Activated naive CD4-positive, alpha-beta T cell treated with anti-CD3 and anti-CD28 coated beads, Interleukin-2, amount 50 U/mL, for 24 hours (primary cell): ENCODE measurements around the gene PNMA8A.

Experiments
- H3K27ac Mint-ChIP-seq: one replicate; pipeline ENCODE4 v1.8.0; 2021; ENCODE audit warnings: mild to moderate bottlenecking, mixed read lengths
- H3K27me3 Mint-ChIP-seq: one replicate; pipeline ENCODE4 v1.8.0; 2021; ENCODE audit warnings: mixed read lengths
- H3K36me3 Mint-ChIP-seq: one replicate; pipeline ENCODE4 v1.8.0; 2021; ENCODE audit warnings: mixed read lengths
- H3K4me1 Mint-ChIP-seq: one replicate; pipeline ENCODE4 v1.8.0; 2021; ENCODE audit warnings: mixed read lengths
- H3K4me3 Mint-ChIP-seq: one replicate; pipeline ENCODE4 v1.8.0; 2021; ENCODE audit warnings: mild to moderate bottlenecking, mixed read lengths
- H3K9me3 Mint-ChIP-seq: one replicate; pipeline ENCODE4 v1.8.0; 2021; ENCODE audit warnings: mixed read lengths

PNMA8A gene

DNA sequence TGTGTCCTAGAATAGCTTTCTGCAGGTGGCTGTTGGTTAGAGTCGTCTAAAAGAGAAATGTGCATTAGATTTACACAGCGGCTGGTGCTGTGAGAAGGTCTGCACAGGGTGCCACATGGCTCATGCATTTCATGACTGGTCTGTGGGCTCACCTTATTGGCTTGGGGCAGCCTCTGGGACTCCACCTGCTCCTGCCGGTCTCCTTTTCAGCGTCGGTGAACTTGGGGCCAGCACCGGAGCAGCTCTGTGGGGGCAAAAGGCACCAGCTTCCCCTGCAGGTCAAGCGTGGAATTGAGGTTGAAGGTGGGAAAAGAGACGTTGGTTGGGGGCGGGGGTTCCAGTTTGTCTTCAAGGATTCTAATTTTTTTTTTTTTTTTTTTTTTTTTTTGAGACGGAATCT, 39.5 kb downstream of the PNMA8A start:
- Mint-ChIP-seq H3K27ac (no peak overlapping the region), H3K27me3 (peaks cover 35% of the 10 kb centered on the region), H3K4me3 (no peak overlapping the region), H3K36me3 (no peaks in the 10 kb centered on the region), H3K9me3 (no peaks in the 10 kb centered on the region), H3K4me1 (peaks cover 19% of the 10 kb centered on the region)

DNA sequence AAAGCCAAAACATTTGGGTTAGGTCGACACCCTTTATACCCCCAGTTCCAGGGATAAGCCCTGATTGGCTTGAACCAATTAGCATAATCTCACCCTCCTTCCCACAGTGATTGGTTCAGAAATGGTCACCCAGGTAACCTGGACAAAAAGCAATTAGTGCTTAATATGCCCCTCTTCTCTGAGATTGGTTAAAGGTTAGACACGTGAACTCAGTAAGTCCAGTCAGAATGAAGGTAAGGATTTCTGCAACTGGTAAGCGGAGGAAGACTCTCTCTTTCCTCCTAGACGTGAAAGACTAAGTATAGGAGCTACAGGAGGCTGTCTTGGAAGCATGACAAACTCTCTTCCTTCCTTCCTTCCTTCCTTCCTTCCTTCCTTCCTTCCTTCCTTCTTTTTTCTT, 41.4 kb downstream of the PNMA8A start:
- Mint-ChIP-seq H3K4me1 (peaks cover 29% of the 10 kb centered on the region), H3K9me3 (no peaks in the 10 kb centered on the region), H3K27ac (peak overlapping the region; percentile 18), H3K36me3 (no peaks in the 10 kb centered on the region), H3K4me3 (peak overlapping the region; percentile 37), H3K27me3 (peaks cover 39% of the 10 kb centered on the region)

DNA sequence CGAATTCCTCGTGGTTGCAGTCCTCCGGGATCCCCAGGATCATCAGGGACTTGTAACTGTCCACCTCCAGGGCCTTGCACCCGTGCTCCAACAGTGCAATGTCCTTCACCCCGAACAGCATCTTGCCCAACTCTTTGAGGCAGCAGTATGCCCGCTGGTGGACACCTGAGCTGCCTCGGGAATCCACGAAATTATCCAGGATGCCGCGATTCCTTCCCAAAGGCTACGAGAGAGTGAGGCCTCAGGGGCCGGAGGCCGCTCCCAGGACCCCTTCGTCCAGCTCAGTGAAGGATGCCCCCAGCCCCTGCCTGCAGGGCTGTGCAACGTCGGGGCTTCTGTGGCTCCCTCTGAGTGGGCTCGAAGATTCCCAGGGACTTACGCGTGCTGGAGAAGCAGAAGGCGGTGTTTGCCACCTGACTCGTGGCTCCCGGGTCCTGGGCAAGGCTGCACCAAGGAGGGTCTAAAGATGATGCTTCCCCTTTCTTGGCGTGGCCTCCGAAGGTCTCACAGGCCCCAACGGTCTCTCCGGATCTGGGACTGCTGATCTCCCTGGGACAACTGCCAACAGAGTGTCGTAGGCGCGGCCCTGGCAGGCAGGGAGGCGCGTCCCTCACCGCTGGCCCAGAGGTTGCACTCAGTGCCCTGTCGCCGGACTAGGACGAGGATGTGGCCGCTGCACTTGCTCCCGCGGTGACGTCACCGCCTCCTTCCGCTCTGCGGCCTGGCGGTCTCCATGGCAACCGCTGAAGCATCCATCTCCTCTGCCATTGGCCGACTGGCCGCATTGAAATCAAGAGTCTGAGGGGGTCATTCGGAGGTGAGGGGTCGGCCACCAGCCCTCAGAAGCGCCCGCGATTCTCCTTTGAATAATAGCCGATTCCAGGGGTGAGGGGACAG, 42.9 kb downstream of the PNMA8A start, which contains the start of gene PNMA8C:
Gene PNMA8C, minus strand, starts transcription at position 698 of the 897 bp plus-strand sequence. Its CDS starts 577 bp downstream, at position 121.
- peak within 1 kb of the TSS; percentile 83 for H3K4me3 Mint-ChIP-seq
- H3K27me3 Mint-ChIP-seq = peaks cover 36% of the 10 kb centered on the region
- peaks cover 29% of the 10 kb centered on the region for H3K4me1 Mint-ChIP-seq
- no peak within 1 kb of the TSS for H3K27ac Mint-ChIP-seq
- no peaks in the 10 kb centered on the region for H3K36me3 Mint-ChIP-seq
- no peaks in the 10 kb centered on the region for H3K9me3 Mint-ChIP-seq

DNA sequence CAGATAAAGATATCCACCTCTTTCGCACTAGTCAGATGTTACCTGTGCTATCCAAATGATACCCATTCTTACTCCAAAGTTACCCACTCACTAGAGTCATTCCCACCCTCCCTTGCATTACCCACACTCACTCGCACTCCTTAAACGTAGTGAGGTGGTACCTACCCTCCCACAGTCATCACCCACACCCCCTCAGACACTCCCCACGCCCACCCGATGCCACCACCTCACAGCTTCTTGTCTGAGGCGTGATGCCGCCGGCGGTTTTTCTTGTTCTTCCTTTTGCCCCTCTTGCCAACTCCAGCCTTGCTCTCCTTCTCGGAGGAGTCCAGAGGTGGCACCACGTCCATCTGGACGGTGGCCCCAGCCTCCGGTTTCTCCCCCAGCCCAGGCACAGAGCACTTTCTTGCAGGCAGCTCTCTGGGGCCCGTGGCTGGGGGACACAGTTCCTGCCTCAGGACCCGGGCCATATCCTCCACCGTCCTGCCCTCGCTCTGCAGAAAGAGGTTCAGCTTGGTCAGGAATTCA, 43.8 kb downstream of the PNMA8A start:
- H3K4me3 Mint-ChIP-seq = peak overlapping the region; percentile 83
- H3K27ac Mint-ChIP-seq = no peak overlapping the region
- H3K4me1 Mint-ChIP-seq = peaks cover 29% of the 10 kb centered on the region
- no peaks in the 10 kb centered on the region for H3K9me3 Mint-ChIP-seq
- peaks cover 39% of the 10 kb centered on the region for H3K27me3 Mint-ChIP-seq
- H3K36me3 Mint-ChIP-seq = no peaks in the 10 kb centered on the region

DNA sequence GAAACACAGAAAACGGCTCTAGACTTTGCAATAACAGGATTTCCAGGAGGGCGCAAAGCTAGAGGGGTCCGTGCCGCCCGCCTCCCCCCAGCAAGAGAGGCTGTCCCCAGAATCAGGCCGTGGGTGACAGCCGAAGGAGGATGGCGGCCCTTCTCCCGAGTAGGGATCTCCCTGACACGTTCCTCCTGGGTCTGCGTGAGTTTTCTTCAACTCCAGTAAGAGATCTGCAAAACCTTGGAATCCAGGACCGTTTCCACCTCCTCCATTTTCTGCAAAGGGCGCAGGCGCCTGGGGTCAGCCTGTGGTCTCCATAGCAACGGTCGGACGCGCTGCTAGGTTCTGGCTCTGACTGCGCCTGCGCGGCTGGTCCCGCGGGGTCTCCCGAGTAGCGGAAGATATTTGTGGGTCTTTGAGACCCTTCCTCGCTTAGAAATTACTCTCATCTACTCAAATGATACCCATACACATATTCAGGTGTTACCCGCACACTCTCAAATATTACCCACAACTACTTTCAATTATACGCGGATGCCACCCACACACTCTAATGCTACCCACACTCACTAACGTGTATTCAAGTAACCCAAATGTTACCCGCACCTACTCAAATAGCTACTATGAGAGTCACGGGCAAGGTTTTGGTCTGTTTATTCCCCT, 44.7 kb downstream of the PNMA8A start:
- Mint-ChIP-seq H3K27me3 (peaks cover 39% of the 10 kb centered on the region), H3K4me3 (peak overlapping the region; percentile 83), H3K9me3 (no peaks in the 10 kb centered on the region), H3K4me1 (peaks cover 29% of the 10 kb centered on the region), H3K36me3 (no peaks in the 10 kb centered on the region), H3K27ac (peak overlapping the region; percentile 82)

DNA sequence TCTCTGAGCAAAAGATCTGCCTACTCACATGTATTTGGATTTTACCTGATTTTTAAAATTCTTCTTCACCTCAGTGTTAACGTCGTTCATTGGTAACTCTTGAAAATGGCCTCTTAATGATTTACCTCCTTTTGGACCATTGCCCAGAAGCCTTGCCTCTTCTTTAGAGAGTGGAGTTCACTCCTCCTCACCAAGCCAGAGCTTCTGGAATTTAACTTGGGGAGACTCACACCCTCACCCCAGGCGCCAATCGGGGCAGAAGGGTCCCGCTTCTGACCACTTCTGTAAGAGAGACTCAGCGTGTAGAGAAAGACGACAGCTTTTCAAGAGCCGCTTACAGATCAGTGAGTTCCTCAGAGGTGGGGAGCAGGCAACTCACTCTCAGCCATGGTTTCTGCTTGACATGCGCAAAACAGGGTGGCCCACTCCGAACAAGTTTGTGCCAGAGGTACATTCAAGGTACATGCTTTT, 45.3 kb downstream of the PNMA8A start:
- H3K27ac Mint-ChIP-seq = no peak overlapping the region
- H3K9me3 Mint-ChIP-seq = no peaks in the 10 kb centered on the region
- peak overlapping the region; percentile 83 for H3K4me3 Mint-ChIP-seq
- H3K27me3 Mint-ChIP-seq = peaks cover 38% of the 10 kb centered on the region
- peaks cover 29% of the 10 kb centered on the region for H3K4me1 Mint-ChIP-seq
- H3K36me3 Mint-ChIP-seq = no peaks in the 10 kb centered on the region

DNA sequence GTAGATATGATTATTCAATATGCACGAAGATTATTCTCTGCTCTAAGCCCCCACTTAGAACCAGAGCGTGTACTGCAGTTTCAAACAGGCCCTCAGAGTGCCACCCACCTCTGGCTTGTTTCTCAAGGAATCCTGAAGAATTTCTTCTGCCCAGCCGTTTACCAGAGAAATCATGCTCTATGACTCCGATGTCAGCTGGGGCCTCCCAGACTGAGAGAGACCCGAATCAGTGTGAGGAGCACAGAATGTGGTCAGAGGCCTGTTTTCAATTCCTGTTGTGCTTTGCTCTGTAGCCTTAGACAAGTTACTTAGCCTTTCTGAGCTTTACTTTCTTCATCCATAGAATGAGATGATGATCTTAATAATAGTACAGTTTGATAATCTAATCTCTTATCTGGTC, 48.2 kb downstream of the PNMA8A start:
- no peak overlapping the region for H3K27ac Mint-ChIP-seq
- H3K4me1 Mint-ChIP-seq = peaks cover 18% of the 10 kb centered on the region
- H3K27me3 Mint-ChIP-seq = peaks cover 34% of the 10 kb centered on the region
- H3K36me3 Mint-ChIP-seq = no peaks in the 10 kb centered on the region
- no peaks in the 10 kb centered on the region for H3K9me3 Mint-ChIP-seq
- no peak overlapping the region for H3K4me3 Mint-ChIP-seq

DNA sequence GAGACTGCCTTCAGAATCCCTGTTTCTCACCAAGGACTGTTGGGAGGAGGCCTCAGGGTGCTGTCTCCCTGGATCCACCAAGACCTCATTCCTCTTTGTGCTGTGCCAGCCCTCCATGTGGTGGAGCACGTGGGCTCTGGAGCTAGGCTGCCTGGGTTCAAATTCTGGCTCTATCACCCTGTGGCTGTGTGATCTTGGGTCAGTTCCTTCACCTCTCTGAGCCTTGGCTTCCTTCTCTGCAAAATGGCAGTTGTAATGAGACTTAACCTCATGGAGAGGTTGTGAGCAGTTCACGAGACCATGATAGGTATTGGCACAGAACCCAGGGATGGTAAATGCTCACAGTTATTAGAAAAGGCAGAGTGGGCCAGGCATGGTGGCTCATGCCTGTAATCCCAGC, 49.0 kb downstream of the PNMA8A start:
- Mint-ChIP-seq H3K4me1 (peaks cover 15% of the 10 kb centered on the region), H3K27me3 (peaks cover 28% of the 10 kb centered on the region), H3K9me3 (no peaks in the 10 kb centered on the region), H3K36me3 (no peaks in the 10 kb centered on the region), H3K4me3 (no peak overlapping the region), H3K27ac (no peak overlapping the region)

DNA sequence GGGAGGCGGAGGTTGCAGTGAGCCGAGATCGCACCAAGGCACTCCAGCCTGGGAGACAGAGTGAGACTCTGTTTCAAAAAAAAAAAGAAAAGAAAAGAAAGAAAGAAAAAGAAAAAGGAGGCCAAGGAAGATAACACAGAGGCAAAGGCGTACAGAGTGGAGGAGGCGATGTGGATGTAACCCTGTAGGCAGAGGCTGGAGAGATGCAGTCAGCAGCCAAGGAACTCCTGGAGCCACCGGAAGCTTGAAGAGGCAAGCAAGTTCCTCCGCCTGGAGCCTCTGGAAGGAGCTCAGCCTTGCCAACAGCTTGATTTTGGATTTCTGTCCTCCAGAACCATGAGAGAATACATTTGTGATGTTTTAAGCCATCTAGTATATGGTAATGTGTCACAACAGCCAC, 51.3 kb downstream of the PNMA8A start:
- Mint-ChIP-seq H3K27ac (peak overlapping the region; percentile 47), H3K9me3 (no peaks in the 10 kb centered on the region), H3K27me3 (peaks cover 26% of the 10 kb centered on the region), H3K4me1 (no peaks in the 10 kb centered on the region), H3K4me3 (no peak overlapping the region), H3K36me3 (no peaks in the 10 kb centered on the region)
